ENCODE measurements around the gene CACNA1D.

DNA sequence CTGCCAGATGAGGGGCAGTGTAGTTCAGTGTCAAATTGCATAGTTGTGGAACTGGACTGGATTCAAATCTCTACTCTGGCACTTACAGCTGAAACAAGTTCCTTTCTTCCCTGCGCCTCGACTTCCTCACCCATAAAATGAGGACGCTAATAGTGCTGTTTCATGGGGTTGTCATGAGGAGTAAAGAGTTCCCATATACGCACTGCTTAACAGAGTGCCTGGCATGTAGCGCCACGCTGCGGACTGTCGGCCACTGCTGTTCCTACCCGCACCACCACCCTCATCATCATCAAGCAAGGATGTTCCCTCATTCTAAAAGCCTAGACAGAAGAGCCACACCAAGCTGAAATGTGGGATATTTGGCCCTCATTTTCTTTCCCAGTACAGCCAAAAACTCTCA lies 259.9 kb downstream of the CACNA1D start:
- TF ChIP-seq, protein P1, sequence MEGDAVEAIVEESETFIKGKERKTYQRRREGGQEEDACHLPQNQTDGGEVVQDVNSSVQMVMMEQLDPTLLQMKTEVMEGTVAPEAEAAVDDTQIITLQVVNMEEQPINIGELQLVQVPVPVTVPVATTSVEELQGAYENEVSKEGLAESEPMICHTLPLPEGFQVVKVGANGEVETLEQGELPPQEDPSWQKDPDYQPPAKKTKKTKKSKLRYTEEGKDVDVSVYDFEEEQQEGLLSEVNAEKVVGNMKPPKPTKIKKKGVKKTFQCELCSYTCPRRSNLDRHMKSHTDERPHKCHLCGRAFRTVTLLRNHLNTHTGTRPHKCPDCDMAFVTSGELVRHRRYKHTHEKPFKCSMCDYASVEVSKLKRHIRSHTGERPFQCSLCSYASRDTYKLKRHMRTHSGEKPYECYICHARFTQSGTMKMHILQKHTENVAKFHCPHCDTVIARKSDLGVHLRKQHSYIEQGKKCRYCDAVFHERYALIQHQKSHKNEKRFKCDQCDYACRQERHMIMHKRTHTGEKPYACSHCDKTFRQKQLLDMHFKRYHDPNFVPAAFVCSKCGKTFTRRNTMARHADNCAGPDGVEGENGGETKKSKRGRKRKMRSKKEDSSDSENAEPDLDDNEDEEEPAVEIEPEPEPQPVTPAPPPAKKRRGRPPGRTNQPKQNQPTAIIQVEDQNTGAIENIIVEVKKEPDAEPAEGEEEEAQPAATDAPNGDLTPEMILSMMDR (IDR thresholded peaks at IDR 0.05 in 2 of 3, conservative IDR thresholded peaks at IDR 0.05 in 1 of 3; ENCODE audit: borderline replicate concordance in 1 of 3, insufficient read depth in 1 of 3, low read depth in 2 of 3, low read length in 2 of 3): no peak
- TF ChIP-seq CEBPB (IDR thresholded peaks at IDR 0.05; ENCODE audit: low read depth): no peak

All from HCT116 (cell line).